Measurements from ENCODE around the gene OSBP2.

DNA sequence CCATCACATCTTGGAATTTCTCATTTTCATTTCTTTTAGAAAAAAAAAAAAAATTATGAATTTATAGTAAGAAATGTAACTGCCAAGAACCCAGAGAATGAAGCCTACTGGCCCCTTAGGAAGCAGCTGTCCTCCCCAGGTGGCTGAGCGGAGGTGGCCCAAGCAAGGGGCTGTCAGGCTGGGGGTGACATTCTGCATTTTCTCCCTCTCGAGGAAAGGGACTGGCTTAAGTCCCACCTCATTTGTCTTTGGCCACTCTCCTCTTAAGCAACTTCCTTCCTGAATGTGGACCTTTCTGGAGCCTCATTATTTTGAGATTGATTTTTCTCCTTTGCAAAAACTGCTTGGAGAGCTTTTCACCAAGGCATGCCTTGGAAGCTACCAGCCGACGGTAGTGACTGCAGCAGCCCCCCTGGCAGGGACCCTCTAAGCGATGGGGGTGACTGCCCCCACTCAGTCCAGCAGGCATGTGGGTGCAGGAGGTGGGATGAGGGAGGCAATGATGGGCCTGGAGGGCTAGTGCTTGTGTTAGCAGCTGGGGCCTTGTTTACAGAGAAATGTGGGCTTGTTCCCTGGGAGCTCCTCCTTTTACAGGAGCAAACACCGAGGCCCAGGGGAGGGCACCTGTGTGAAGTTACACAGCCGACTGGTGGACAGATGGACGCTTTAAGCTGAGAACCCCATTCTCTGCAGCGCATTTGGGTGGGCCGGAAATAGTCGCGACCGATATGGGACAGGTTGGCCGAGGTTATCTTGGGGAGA, 162.2 kb downstream of the OSBP2 start:
- TF ChIP-seq, protein P1, sequence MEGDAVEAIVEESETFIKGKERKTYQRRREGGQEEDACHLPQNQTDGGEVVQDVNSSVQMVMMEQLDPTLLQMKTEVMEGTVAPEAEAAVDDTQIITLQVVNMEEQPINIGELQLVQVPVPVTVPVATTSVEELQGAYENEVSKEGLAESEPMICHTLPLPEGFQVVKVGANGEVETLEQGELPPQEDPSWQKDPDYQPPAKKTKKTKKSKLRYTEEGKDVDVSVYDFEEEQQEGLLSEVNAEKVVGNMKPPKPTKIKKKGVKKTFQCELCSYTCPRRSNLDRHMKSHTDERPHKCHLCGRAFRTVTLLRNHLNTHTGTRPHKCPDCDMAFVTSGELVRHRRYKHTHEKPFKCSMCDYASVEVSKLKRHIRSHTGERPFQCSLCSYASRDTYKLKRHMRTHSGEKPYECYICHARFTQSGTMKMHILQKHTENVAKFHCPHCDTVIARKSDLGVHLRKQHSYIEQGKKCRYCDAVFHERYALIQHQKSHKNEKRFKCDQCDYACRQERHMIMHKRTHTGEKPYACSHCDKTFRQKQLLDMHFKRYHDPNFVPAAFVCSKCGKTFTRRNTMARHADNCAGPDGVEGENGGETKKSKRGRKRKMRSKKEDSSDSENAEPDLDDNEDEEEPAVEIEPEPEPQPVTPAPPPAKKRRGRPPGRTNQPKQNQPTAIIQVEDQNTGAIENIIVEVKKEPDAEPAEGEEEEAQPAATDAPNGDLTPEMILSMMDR (optimal IDR thresholded peaks at IDR 0.05 in 1 of 3, IDR thresholded peaks at IDR 0.05 in 1 of 3, conservative IDR thresholded peaks at IDR 0.05 in 1 of 3; ENCODE audit: extremely low read depth in 1 of 3, insufficient read depth in 2 of 3, low read length in 3 of 3), result no peak
- no peak for TF ChIP-seq EZH2 (IDR thresholded peaks at IDR 0.05; ENCODE audit: low read length)

Data from keratinocyte (primary cell).